ENCODE results near the gene KCTD4. TPM values are rescaled to one million over a fixed set of nuclear protein-coding genes. Genes with fewer than 3 reads are reported as not detected.
"Not testable (repeated sequence)": the region's sequence is repeated elsewhere in the genome, so short reads cannot be mapped to it uniquely, and the experiment has no call there.

KCTD4 gene
- total RNA-seq, 1 donor from 2014 or later = not detected

DNA sequence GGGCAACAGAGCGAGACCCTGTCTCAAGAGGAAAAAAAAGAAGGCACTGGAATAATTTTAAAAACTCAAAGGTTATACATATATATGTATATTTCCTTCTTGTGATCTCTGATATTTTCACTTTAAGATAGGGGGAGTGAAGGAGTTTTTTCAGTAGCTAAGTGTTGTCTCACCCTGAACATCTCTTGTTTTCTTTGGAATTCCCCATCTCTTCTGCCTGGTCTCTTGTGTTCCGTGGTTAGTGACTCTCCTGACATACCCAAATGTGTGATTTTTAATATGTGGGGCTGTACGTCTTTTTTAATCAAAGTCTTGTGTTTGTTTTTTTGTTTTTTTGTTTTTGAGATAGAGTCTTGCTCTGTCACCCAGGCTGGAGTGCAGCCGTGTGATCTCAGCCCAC lies 15.3 kb upstream of the KCTD4 start:
- intact Hi-C loops (cut with micrococcal nuclease) = no loop called here

DNA sequence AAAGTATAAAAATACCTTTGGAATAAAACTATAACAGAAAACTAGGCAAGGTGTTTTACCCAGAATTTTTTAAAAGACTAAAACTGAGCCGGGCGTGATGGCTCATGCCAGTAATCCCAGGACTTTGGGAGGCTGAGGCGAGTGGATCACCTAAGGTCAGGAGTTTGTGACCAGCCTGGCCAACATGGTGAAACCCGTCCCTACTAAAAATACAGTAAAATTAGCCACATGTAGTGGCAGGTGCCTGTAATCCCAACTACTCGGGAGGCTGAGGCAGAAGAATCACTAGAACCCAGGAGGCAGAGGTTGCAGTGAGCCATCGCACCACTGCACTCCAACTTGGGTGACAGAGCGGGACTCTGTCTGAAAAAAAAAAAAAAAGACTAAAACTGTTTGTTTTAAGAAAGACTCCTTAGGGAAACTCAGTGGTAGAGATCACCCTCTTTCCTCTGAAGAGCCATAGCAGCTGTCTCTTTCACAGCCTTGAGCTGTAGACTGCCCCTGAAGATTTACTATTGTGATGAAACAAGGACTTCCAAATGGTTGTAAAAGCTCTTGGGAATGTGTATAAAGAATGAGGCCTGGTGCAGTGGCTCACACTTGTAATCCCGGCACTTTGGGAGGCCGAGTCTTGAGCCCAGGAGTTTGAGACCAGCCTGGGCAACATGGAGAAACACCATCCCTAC lies 14.7 kb upstream of the KCTD4 start:
- intact Hi-C loops (cut with micrococcal nuclease) = no loop called here

DNA sequence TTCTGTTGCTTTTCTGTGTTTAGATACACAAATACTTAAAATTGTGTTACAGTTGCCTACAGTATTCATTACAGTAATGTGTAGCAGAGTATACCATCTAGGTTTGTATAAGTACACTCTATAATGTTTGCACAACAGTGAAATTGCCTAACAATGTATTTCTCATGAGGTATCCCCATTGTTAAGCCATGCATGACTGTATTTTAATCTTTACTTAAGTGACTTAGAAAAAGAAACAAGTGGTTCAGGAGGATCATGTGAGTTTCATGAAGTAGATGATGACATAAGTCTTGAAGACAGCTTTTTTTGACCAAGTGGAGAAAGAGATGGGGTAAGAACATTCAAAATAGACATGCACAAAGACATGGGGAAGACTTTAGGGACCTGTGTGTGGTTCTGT lies 8.4 kb upstream of the KCTD4 start:
- intact Hi-C loops (cut with micrococcal nuclease) = no loop called here

DNA sequence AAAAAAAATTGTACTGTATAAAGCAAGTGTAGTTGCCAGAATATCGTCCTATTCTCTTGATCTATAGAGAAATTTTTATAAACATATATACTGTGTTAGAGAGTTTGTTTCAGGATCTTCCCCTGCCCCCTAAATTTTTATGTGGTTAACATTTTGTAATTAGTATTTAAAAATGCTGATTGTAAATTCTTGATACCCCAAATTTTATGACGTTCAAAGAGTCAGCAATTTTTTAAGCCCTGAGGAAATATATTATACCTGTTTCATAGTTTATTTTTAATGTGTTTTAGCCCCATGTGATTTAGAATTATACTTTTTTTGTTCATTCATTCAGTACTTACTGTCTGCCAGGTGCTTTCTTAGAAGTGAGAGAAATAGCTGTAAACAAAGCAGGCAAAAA lies 7.3 kb upstream of the KCTD4 start:
- intact Hi-C loops (cut with micrococcal nuclease) = no loop called here

DNA sequence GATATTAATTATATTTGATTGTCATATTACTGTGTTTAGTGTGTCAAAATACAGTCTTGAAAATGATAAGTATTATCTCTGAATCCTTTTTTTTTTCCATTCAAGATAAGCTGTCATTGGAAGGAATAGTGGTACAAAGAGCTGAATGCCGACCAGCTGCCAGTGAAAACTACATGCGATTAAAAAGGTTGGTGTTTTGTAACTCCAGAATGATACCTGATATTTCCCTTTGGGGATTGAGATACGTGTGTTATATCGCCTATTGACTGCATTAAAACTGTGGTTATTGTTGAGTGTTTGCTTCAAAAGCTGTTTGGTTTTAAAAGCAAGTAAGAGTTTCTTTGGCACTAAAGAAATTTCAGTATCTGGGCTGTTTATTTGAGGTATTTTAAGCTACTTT lies 6.5 kb upstream of the KCTD4 start:
- intact Hi-C loops (cut with micrococcal nuclease) = no loop called here

DNA sequence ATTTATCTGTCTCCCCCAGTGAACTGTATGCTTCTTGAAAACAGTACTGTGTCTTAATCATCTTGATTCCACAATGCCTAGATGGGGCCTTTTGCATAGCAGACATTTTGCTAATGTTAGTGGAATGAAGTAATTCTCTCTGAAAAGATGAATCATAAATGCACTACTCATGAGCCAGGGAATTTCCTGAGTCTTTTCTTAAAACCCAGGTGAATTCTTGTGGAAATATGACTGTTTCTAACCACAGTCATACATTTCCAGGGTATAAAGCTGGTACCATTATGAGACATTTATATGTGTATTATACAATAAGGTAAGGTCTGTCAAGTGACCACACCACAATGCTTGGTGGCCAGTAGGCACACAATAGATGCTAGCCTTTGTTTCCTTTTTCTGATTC lies 5.5 kb upstream of the KCTD4 start:
- intact Hi-C loops (cut with micrococcal nuclease) = no loop called here

DNA sequence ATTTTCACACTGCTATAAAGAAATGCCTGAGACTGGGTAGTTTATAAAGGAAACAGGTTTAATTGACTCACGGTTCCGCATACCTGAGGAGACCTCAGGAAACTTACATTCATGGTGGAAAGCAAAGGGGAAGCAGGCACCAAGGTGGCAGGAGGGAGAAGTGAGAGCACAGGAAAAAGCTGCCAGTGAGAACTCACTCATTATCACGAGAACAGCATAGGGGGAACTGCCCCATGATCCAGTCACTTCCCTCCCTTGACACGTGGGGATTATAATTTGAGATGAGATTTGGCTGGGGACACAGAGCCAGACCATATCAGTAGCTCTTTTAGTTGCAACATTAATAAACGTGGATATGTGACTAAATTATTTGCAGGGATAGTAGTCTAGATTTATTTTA lies 4.3 kb upstream of the KCTD4 start:
- intact Hi-C loops (cut with micrococcal nuclease) = no loop called here

DNA sequence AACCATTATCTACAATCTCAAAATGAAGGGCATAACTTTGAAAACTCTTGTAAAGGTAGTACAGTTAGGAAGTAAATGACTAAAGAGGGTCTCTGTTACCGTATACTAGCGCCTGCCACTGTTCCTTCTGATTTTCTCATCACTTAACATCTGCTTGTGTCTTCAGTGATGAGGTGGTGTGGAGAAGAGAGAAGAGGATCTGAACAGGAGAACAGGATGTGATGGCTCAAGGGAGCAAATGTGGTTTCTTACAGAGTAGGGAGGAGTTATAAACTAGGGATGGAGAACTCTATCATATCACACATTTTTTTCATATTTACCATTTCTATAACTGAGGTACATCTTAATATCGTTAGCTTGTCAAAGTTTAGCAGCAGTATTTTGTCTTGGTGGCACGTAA lies 1.1 kb downstream of the KCTD4 start:
- intact Hi-C loops (cut with micrococcal nuclease) = no loop called here

DNA sequence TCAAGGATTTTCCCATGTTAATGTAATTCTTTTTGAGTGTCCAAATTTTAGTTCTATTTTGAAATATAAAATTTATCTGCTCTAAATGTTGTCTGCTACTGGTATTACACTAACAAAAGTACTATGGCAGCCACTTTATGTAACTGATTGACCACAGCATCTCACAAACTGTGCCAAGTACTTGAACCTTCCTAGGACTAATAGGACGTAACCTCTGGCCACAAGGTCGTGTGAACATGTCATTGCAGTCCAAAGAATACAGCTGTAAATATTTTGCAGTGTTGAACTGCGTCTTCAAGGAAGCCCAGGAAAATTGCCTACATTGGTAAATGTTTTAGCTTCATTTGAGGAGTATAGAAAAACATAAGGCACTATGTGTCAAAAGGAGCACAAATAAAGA lies 1.9 kb downstream of the KCTD4 start:
- intact Hi-C loops (cut with micrococcal nuclease) = no loop called here

DNA sequence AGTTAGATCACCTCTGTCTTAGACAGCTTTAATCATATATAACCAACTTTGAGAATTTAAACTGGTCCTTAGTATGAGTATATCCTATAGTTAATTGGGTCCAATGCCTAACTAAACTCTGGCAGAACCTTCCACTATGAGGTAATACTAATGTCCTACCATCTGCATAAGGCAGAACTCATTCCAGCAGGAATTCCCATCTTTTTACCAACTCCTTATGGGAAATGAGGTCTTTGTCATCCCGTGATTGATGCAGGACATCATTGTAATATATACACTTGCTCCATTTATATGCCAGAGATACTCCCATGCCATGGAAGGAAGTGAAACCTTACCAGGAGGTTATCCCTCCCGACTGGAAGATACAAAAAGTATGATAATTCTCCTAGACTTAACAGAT lies 2.8 kb downstream of the KCTD4 start:
- intact Hi-C loops (cut with micrococcal nuclease) = no loop called here

DNA sequence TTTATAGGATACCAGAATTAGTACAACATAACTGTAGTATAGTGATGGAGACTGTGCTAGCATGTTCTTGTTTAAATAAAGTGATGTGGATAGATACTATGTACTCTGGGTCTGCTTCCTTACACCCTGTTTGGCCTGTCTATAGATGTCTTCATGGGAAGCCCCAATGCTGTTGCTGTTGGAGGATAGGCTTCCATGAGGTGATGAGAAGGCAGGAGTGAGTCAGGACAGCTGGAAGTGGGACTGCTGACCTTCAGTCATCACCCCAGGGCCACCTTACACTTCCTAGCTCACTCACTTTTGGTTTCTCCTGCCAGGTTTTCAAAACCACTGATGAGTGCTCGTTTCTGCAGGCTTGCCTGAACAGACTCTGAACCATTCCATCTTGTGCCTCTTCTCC lies 4.2 kb downstream of the KCTD4 start:
- intact Hi-C loops (cut with micrococcal nuclease) = no loop called here

DNA sequence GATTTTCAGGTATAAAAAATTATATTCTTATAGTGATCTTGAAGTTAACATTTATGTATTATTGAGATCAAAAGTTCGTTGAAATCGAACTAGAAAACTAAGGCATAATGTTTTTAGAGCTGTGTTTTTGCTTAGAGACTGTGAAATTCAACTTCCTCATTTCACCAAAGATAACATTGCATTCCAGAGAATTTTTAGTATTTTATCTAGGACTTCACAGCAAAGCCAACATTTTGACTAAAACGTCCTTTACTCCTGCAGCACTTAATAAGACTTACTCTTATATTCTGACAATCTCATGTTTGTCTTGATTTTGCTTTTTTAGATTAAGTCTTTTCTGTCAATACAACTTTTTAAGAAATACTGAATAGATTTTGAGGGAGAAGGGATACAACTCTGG lies 4.7 kb downstream of the KCTD4 start:
- intact Hi-C loops (cut with micrococcal nuclease) = no loop called here

DNA sequence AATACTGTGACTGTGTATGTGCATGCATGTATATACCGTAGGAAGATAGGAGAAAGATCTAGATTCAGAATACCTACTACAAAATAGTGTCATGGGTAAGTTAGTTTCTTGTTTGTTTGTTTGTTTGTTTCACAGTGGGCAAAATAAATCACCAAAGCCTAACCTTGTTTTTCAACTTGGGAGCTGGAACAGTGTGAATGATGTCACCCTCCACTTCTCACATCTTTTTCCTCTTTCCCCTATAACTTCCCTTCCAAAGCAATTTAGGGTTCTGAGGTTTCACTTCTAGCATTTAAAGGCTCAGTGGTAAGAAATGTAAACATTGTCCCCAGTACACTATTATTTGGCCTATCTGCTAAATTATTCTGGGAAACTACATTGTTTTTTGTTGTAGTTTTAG lies 5.4 kb downstream of the KCTD4 start:
- intact Hi-C loops (cut with micrococcal nuclease) = no loop called here

DNA sequence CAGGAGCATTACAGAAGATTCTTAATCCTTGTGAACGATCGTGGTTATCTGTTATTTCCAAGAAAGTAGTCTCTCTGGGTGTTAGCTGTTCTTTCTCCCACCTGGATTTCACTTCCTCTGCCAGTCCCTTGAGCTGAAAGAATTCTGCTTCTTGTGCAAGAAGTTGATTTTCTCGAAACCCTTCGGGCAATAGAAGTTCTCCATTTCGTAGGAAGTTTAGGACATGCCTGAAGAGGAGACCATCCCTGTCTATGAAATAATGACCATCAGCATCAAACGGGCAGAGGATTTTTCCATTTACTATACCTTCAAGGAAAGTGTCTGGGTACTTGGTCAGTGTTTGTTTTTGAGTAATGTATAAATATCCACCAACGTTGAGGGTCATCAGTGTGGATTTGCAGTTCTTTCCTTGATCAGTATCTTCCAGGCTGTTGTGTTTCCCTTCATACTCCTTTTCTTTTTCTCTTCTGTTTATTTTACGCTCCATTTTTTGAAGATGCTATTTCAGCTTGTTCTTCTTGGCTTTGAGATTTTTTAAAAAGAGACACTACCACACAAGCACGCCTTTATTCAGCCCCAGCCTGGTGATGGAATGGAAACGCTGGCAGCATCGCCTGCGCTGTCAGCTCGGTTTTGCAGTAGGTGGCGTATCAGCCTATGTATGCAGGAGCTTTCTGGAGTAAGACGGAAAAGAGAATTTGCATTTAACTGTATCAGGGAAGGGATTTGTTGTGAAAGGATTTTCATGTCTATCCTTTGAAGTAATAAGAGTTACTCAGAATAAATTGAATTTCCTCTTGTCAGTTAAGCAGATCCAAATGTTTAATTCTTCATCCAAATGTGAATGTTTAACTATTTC lies 6.5 kb downstream of the KCTD4 start:
- intact Hi-C loops (cut with micrococcal nuclease) = no loop called here

DNA sequence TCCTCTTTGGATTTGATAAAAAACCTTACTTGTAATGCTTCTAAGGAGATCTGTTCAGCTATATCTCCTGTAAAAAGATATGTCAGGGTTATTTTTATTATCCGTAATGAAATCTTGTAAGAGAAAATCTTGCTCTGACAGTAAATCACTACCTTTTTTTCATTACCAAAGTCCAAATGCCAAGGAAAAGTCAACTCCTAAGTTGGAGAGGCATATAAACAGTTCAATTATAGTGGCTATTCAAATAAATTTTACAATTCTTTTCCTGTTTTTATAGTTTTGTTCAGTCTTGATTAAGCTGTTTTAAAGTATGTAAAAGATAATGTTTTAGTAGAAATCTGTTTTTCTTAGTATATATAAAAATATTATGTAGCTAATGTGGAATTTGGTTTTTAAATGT lies 9.0 kb downstream of the KCTD4 start:
- intact Hi-C loops (cut with micrococcal nuclease) = no loop called here

DNA sequence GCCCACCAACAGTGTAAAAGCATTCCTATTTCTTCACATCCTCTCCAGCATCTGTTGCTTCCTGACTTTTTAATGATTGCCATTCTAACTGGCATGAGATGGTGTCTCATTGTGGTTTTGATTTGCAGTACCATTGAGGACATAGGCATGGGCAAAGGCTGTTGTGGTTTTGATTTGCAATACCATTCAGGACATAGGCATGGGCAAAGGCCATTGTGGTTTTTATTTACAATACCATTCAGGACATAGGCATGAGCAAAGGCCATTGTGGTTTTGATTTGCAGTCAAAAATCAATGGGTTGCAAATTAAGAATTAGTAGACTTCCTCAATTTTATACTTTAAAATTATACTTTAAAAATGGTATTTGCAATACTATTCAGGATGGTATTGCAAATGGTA lies 11.3 kb downstream of the KCTD4 start:
- intact Hi-C loops (cut with micrococcal nuclease) = not testable (repeated sequence)

DNA sequence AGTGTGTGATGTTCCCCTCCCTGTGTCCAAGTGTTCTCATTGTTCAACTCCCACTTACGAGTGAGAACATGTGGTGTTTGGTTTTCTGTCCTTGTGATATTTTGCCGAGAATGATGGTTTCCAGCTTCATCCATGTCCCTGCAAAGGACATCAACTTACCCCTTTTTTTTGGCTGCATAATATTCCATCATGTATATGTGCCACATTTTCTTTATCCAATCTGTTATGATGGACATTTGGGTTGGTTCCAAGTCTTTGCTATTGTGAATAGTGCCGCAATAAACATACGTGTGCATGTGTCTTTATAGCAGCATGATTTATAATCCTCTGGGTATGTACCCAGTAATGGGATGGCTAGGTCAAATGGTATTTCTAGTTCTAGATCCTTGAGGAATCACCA lies 11.8 kb downstream of the KCTD4 start:
- intact Hi-C loops (cut with micrococcal nuclease) = not testable (repeated sequence)

DNA sequence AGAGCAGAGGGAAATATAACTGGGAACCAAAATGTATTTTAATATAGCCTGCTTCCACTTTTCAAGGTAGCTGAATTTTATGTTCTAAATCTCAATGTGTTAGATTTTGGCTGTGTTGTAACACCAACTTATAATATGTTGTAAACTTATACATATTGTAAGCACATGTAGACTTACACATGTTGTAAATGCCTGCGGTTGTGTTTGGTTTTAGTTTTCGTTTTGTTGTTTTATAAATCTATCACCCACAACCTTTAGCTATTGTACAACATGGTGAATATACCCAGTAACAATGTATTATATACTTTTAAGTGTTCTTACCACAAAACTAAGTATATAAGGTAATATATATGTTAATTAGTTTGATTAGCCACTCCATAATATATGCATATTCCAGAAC lies 15.6 kb downstream of the KCTD4 start:
- intact Hi-C loops (cut with micrococcal nuclease) = no loop called here

DNA sequence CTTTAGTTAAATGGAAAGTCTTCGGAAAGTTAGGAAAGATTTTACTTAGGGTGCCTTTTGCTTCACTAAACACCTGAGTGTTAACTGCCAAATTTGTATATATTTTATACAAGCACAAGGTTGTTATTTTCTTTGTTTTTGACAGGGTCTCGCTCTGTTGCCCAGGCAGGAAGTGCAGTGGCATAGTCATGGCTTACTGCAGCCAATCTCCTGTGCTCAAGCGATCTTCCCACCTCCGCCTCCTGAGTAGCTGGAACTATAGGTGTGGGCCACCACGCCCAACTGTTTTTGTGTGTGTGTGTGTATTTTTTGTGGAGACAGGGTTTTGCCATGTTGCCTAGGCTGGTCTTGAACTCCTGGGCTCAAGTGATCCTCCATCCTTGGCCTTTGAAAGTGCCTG lies 16.2 kb downstream of the KCTD4 start:
- intact Hi-C loops (cut with micrococcal nuclease) = no loop called here

DNA sequence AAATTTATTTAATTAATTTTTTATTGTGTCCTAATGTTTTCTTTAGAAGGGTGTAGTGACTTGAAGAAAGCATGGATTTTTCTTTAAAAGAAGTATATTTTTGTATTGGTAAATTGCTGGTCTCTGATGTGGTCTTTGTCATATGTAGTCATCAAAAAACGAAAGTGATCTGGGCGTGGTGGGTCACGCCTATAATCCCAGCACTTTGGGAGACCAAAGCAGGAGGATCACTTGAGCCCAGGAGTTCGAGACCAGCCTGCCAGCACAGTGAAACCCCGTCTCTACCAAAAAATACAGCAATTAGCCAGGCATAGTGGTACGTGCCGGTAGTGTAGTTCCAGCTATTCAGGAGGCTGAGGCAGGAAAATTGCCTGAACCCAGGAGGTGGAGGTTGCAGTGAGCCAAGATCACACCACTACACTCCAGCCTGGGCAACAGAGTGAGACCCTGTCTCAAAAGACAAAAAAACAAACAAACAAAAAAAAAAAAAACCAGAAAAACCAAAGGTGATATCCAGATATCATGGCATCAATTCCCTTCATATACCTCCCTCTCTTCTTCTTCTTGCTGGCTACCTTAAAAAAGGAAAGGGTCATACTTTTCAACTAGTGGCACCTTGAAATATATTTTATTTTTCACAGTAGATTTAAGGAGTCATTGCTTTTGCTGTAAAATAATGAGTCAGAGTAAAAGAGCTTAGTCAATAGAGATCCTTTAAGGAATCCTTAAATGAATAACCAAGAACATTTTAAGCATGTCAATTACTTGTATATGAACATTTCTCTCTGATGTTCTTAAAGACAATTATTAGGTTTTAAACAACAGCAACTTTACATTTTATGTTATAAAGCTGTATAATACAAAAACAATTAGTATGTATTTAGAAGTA lies 19.9 kb downstream of the KCTD4 start:
- intact Hi-C loops (cut with micrococcal nuclease) = no loop called here

DNA sequence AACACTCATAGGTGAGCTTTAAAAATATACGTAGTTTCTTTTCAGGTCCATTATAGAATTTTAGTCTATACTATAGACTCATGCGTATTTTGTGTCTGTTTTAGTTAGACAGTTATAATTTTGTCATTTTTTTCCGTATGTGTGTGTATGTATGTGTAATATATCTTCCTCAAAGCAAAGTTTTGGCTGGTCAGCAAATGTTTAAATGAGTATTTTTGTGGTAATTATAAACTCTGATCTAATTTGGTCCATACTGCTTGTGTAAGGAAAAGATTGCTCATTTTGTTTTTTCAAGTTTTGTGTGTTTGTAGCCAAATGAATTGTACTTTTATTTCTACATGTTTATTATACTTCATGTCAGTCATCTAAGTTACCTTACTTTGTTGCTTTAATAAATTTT lies 20.5 kb downstream of the KCTD4 start:
- intact Hi-C loops (cut with micrococcal nuclease) = no loop called here

DNA sequence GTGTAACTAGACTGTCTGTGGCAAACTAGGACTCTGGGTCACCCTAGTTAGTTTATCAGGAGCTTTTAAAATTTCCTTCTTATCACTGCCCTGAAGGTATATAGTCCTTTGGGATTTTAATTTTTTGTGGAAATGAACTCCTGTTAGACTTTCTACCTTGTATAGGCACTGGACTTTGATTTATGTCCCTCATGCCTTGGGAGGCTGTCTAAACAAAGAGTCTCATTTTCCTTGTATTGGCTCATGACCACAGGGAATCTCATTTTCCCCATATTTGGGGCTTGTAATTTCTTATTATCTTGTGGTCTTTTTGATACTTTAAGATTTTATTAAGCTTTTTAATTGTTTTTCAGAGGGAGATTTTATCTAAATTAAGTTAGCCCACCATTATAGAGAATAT lies 21.4 kb downstream of the KCTD4 start:
- intact Hi-C loops (cut with micrococcal nuclease) = no loop called here

All from T-helper 2 cell treated with Interferon-gamma antibody and Interleukin-4, amounts not matched to agents 100 ng/mL and 5 ng/mL, for 36 hours (primary cell).